ENCODE results near the gene MTCL1. TPM values are rescaled to one million over a fixed set of nuclear protein-coding genes. Genes with fewer than 3 reads are reported as not detected.
A peak's percentile ranks its signal among the peaks of the same experiment; 100 is the strongest.

The MTCL1 gene
- total RNA-seq, 4 donors from 2014 or later, result 2.2 to 6.8 (median 4.0) TPM

- no peak overlapping the region for H3K4me3 ChIP-seq (ENCODE audit: low read depth, poor library complexity, severe bottlenecking)
- 86% methylated on average over 16 of the region's 16 CpGs for WGBS, 2 donors
- intact Hi-C loops (cut with DNase I; ENCODE audit: low total_unique reads), result no loop called here
- no peak for TF ChIP-seq CTCF (IDR thresholded peaks at IDR 0.05)
- no peak for TF ChIP-seq POLR2A (IDR thresholded peaks at IDR 0.05)
- peak in 1 of 2 donors; percentile 77 for DNase-seq (ENCODE audit: low spot score in 2 of 2)
Measured at GRCh38 chr18:8830067-8831060, 125.0 kb downstream of the MTCL1 start.

- peak in 1 of 2 donors; percentile 3 for DNase-seq (ENCODE audit: low spot score in 2 of 2)
- 80 to 81% methylated on average over 3 of the region's 3 CpGs for WGBS, 2 donors
- intact Hi-C loops (cut with DNase I; ENCODE audit: low total_unique reads), result no loop called here
- H3K4me3 ChIP-seq (ENCODE audit: low read depth, poor library complexity, severe bottlenecking), result no peak overlapping the region
- TF ChIP-seq POLR2A (IDR thresholded peaks at IDR 0.05), result no peak
- no peak for TF ChIP-seq CTCF (IDR thresholded peaks at IDR 0.05)
Measured at GRCh38 chr18:8831112-8831511, 125.8 kb downstream of the MTCL1 start.

- TF ChIP-seq POLR2A (IDR thresholded peaks at IDR 0.05), result no peak
- H3K4me3 ChIP-seq (ENCODE audit: low read depth, poor library complexity, severe bottlenecking), result no peak overlapping the region
- 94 to 96% methylated on average over 14 of the region's 14 CpGs for WGBS, 2 donors
- peak in 1 of 2 donors; percentile 56 for DNase-seq (ENCODE audit: low spot score in 2 of 2)
- intact Hi-C loops (cut with DNase I; ENCODE audit: low total_unique reads), result no loop called here
Measured at GRCh38 chr18:8831531-8831930, 126.2 kb downstream of the MTCL1 start.

GRCh38 chr18:8833480-8833879, 128.1 kb downstream of the MTCL1 start:
- no peak for DNase-seq (ENCODE audit: low spot score in 2 of 2)
- intact Hi-C loops (cut with DNase I; ENCODE audit: low total_unique reads), result no loop called here
- no peak overlapping the region for H3K4me3 ChIP-seq (ENCODE audit: low read depth, poor library complexity, severe bottlenecking)
- 84 to 89% methylated on average over 2 of the region's 2 CpGs for WGBS, 2 donors
- TF ChIP-seq POLR2A (IDR thresholded peaks at IDR 0.05) (no peak), CTCF (IDR thresholded peaks at IDR 0.05) (no peak)

GRCh38 chr18:8834881-8835280, 129.5 kb downstream of the MTCL1 start:
- H3K4me3 ChIP-seq (ENCODE audit: low read depth, poor library complexity, severe bottlenecking), result no peak overlapping the region
- no peak for DNase-seq (ENCODE audit: low spot score in 2 of 2)
- TF ChIP-seq CTCF (IDR thresholded peaks at IDR 0.05), result no peak
- TF ChIP-seq POLR2A (IDR thresholded peaks at IDR 0.05), result no peak
- intact Hi-C loops (cut with DNase I; ENCODE audit: low total_unique reads), result no loop called here
- 43 to 58% methylated on average over 6 of the region's 6 CpGs for WGBS, 2 donors

- H3K4me3 ChIP-seq (ENCODE audit: low read depth, poor library complexity, severe bottlenecking), result no peak overlapping the region
- no peak for DNase-seq (ENCODE audit: low spot score in 2 of 2)
- 39 to 66% methylated on average over 3 of the region's 3 CpGs for WGBS, 2 donors
- no peak for TF ChIP-seq CTCF (IDR thresholded peaks at IDR 0.05)
- no peak for TF ChIP-seq POLR2A (IDR thresholded peaks at IDR 0.05)
- intact Hi-C loops (cut with DNase I; ENCODE audit: low total_unique reads), result no loop called here
Measured at GRCh38 chr18:8835521-8835953, 130.2 kb downstream of the MTCL1 start.
